ENCODE data around the gene TRHDE.

GRCh38 chr12:72464471-72464870 lies 192.3 kb downstream of the TRHDE start:
- TF ChIP-seq MLX (CRISPR knock-in tag; IDR thresholded peaks at IDR 0.05) (no peak), CTCF (IDR thresholded peaks at IDR 0.05) (no peak), E2F5 (CRISPR knock-in tag; IDR thresholded peaks at IDR 0.05) (no peak), ZBTB21 (CRISPR knock-in tag; IDR thresholded peaks at IDR 0.05; ENCODE audit: borderline replicate concordance) (no peak), USF2 (CRISPR knock-in tag; IDR thresholded peaks at IDR 0.05) (no peak), RELA (CRISPR knock-in tag; IDR thresholded peaks at IDR 0.05; ENCODE audit: borderline replicate concordance) (no peak)
